ENCODE measurements around the gene ATG2B. TPM values are rescaled to one million over a fixed set of nuclear protein-coding genes. Genes with fewer than 3 reads are reported as not detected.

The ATG2B gene
- total and polyA plus RNA-seq, 10 of the 15 experiments (the other 5 are each of a cell fraction or from before 2014, with no cell fraction given), result 0.84 to 15.4 (median 9.9) TPM

DNA sequence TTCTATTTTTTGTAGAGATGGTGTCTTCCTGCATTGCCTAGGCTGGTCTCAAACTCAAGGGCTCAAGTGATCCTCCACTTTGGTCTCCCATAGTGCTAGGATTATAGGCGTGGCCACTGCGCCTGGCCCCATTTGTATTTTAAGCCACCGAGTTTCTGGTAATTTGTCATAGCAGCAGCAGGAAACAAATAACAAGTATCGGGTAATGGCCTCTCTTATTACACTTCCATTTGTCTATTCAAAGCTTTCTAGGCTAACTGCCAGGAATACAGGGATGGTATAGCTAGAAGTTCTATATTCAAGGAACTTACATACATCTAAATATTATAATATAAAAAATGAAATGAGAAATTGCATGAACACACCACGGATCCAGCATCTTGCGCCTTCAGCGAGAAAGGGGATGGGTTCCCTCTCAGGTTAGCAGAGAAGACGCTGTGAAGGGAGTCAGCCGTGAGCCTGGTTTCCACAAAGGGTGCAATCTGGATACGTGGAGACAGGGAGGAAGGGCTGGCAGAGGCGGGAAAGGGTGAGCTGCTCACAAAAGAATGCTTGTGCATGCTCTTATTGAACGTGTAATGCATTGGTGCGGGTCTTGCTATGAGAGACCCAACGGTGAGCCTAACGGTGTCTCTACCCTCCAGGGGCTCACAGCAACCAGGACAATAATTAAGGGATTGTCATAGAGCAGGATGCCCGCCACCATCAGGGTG is 97.6 kb downstream of the ATG2B start:
- Histone ChIP-seq H3K4me3 (no peak overlapping the region), H3K9me3 (replicated peaks; ENCODE audit: control insufficient read depth, insufficient read depth, low read length) (no peaks in the 10 kb centered on the region), H2AFZ (ENCODE audit: control insufficient read depth, low read depth, low read length) (no peak overlapping the region), H3K27ac (ENCODE audit: control insufficient read depth, insufficient read depth) (no peak overlapping the region), H4K20me1 (ENCODE audit: control insufficient read depth, insufficient read depth) (no peaks in the 10 kb centered on the region), H3K9ac (ENCODE audit: control insufficient read depth, insufficient read depth, low read length) (no peak overlapping the region), H3K4me1 (ENCODE audit: control insufficient read depth, insufficient read depth, low read length) (no peaks in the 10 kb centered on the region), H3K27me3 (replicated peaks in 1 of 2; ENCODE audit: control insufficient read depth in 2 of 2, insufficient read depth in 2 of 2, low read length in 1 of 2) (peaks cover 2 to 5% of the 10 kb centered on the region in 2 experiments; a peak in 3 of 4 replicates), H3K36me3 (ENCODE audit: control insufficient read depth in 2 of 2, insufficient read depth in 2 of 2, low read length in 1 of 2) (no peaks in the 10 kb centered on the region), H3K79me2 (ENCODE audit: control insufficient read depth, insufficient read depth, low read length) (no peaks in the 10 kb centered on the region), H3K4me2 (ENCODE audit: control insufficient read depth, insufficient read depth) (no peak overlapping the region)
- POLR2A ChIA-PET, result no interaction called here
- FAIRE-seq, result no peak
- in situ Hi-C loops (cut with MboI), result no loop called here
- BruUV-seq (replicated peaks), result no TSS peak
- ATAC-seq, result no peak
- intact Hi-C loops (cut with micrococcal nuclease; ENCODE audit: unreplicated experiment), result no loop called here
- no peak for DNase-seq (ENCODE audit: low read depth, low spot score)
- no peak for TF ChIP-seq SRF (IDR thresholded peaks at IDR 0.05; ENCODE audit: low read depth in 2 of 2, low read length in 2 of 2)
- WGBS (ENCODE audit: insufficient coverage, insufficient replicate concordance, low lambda C conversion rate, missing lambda C conversion rate), result 47% methylated on average over 16 of the region's 16 CpGs
- CTCF ChIA-PET, result no interaction called here
- SMC1A ChIA-PET (ENCODE audit: uncharacterized antibody, unreplicated experiment), result interaction anchor here (0.6 kb wide), 1 partner anchor 128 kb away, joined by 3 read pairs; no protein-coding TSS in a partner anchor
- RAD21 ChIA-PET (ENCODE audit: unreplicated experiment), result no interaction called here

DNA sequence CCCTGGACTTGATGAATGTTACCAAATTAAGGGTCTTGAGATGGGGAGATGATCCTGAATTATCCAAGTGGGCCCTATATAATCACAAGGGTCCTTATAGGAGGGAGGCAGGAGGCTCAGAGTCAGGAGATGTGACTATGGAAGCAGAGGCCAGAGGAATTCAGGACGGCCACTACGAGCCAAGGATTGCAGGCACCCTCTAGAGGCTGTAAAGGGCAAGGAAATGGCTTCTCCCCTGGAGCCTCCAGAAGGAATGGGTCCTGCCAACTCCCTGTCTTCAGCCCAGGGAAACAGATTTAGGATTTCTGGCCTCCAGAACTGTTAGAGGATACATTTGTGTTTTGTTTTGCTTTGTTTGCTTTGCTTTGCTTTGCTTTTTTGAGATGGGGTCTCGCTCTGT is 98.3 kb downstream of the ATG2B start:
- intact Hi-C loops (cut with micrococcal nuclease; ENCODE audit: unreplicated experiment), result no loop called here
- Histone ChIP-seq H3K27ac (ENCODE audit: control insufficient read depth, insufficient read depth) (no peak overlapping the region), H3K79me2 (ENCODE audit: control insufficient read depth, insufficient read depth, low read length) (no peaks in the 10 kb centered on the region), H2AFZ (ENCODE audit: control insufficient read depth, low read depth, low read length) (no peak overlapping the region), H3K4me1 (ENCODE audit: control insufficient read depth, insufficient read depth, low read length) (no peaks in the 10 kb centered on the region), H3K9me3 (replicated peaks; ENCODE audit: control insufficient read depth, insufficient read depth, low read length) (no peaks in the 10 kb centered on the region), H3K27me3 (replicated peaks in 1 of 2; ENCODE audit: control insufficient read depth in 2 of 2, insufficient read depth in 2 of 2, low read length in 1 of 2) (peaks cover 2 to 5% of the 10 kb centered on the region in 2 experiments; a peak in 3 of 4 replicates), H3K4me2 (ENCODE audit: control insufficient read depth, insufficient read depth) (no peak overlapping the region), H3K9ac (ENCODE audit: control insufficient read depth, insufficient read depth, low read length) (no peak overlapping the region), H3K4me3 (no peak overlapping the region), H3K36me3 (ENCODE audit: control insufficient read depth in 2 of 2, insufficient read depth in 2 of 2, low read length in 1 of 2) (no peaks in the 10 kb centered on the region), H4K20me1 (ENCODE audit: control insufficient read depth, insufficient read depth) (no peaks in the 10 kb centered on the region)
- SMC1A ChIA-PET (ENCODE audit: uncharacterized antibody, unreplicated experiment), result interaction anchor here (0.6 kb wide), 1 partner anchor 128 kb away, joined by 3 read pairs; no protein-coding TSS in a partner anchor
- no peak for FAIRE-seq
- CTCF ChIA-PET, result no interaction called here
- BruUV-seq (replicated peaks), result no TSS peak
- 44% methylated on average over 3 of the region's 3 CpGs for WGBS (ENCODE audit: insufficient coverage, insufficient replicate concordance, low lambda C conversion rate, missing lambda C conversion rate)
- in situ Hi-C loops (cut with MboI), result no loop called here
- POLR2A ChIA-PET, result no interaction called here
- no peak for ATAC-seq
- DNase-seq (ENCODE audit: low read depth, low spot score), result no peak
- RAD21 ChIA-PET (ENCODE audit: unreplicated experiment), result no interaction called here
- TF ChIP-seq, protein P1, sequence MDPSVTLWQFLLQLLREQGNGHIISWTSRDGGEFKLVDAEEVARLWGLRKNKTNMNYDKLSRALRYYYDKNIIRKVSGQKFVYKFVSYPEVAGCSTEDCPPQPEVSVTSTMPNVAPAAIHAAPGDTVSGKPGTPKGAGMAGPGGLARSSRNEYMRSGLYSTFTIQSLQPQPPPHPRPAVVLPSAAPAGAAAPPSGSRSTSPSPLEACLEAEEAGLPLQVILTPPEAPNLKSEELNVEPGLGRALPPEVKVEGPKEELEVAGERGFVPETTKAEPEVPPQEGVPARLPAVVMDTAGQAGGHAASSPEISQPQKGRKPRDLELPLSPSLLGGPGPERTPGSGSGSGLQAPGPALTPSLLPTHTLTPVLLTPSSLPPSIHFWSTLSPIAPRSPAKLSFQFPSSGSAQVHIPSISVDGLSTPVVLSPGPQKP (IDR thresholded peaks at IDR 0.05; ENCODE audit: low read depth, low read length), result no peak
- TF ChIP-seq, protein P2, sequence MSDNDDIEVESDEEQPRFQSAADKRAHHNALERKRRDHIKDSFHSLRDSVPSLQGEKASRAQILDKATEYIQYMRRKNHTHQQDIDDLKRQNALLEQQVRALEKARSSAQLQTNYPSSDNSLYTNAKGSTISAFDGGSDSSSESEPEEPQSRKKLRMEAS (IDR thresholded peaks at IDR 0.05; ENCODE audit: low read depth, low read length), result no peak
- 0 out of 2 replicates have a peak, but pooled peaks have one; percentile 14 for TF ChIP-seq RAD21 (IDR thresholded peaks at IDR 0.05; ENCODE audit: insufficient read depth, low read depth, low read length)
- no peak for TF ChIP-seq JUNB (IDR thresholded peaks at IDR 0.05)
- TF ChIP-seq, protein P3, sequence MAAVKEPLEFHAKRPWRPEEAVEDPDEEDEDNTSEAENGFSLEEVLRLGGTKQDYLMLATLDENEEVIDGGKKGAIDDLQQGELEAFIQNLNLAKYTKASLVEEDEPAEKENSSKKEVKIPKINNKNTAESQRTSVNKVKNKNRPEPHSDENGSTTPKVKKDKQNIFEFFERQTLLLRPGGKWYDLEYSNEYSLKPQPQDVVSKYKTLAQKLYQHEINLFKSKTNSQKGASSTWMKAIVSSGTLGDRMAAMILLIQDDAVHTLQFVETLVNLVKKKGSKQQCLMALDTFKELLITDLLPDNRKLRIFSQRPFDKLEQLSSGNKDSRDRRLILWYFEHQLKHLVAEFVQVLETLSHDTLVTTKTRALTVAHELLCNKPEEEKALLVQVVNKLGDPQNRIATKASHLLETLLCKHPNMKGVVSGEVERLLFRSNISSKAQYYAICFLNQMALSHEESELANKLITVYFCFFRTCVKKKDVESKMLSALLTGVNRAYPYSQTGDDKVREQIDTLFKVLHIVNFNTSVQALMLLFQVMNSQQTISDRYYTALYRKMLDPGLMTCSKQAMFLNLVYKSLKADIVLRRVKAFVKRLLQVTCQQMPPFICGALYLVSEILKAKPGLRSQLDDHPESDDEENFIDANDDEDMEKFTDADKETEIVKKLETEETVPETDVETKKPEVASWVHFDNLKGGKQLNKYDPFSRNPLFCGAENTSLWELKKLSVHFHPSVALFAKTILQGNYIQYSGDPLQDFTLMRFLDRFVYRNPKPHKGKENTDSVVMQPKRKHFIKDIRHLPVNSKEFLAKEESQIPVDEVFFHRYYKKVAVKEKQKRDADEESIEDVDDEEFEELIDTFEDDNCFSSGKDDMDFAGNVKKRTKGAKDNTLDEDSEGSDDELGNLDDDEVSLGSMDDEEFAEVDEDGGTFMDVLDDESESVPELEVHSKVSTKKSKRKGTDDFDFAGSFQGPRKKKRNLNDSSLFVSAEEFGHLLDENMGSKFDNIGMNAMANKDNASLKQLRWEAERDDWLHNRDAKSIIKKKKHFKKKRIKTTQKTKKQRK (IDR thresholded peaks at IDR 0.05; ENCODE audit: low read depth, low read length), result no peak
- TF ChIP-seq, protein P4, sequence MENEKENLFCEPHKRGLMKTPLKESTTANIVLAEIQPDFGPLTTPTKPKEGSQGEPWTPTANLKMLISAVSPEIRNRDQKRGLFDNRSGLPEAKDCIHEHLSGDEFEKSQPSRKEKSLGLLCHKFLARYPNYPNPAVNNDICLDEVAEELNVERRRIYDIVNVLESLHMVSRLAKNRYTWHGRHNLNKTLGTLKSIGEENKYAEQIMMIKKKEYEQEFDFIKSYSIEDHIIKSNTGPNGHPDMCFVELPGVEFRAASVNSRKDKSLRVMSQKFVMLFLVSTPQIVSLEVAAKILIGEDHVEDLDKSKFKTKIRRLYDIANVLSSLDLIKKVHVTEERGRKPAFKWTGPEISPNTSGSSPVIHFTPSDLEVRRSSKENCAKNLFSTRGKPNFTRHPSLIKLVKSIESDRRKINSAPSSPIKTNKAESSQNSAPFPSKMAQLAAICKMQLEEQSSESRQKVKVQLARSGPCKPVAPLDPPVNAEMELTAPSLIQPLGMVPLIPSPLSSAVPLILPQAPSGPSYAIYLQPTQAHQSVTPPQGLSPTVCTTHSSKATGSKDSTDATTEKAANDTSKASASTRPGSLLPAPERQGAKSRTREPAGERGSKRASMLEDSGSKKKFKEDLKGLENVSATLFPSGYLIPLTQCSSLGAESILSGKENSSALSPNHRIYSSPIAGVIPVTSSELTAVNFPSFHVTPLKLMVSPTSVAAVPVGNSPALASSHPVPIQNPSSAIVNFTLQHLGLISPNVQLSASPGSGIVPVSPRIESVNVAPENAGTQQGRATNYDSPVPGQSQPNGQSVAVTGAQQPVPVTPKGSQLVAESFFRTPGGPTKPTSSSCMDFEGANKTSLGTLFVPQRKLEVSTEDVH (IDR thresholded peaks at IDR 0.05; ENCODE audit: low read depth, partially characterized antibody), result no peak
- TF ChIP-seq CREB1 (IDR thresholded peaks at IDR 0.05; ENCODE audit: low read depth), result no peak
